ENCODE measurements around the gene HPS4. TPM values are rescaled to one million over a fixed set of nuclear protein-coding genes. Genes with fewer than 3 reads are reported as not detected.

The HPS4 gene
- total RNA-seq, 1 experiment from 2014 or later: 43.1 TPM

DNA sequence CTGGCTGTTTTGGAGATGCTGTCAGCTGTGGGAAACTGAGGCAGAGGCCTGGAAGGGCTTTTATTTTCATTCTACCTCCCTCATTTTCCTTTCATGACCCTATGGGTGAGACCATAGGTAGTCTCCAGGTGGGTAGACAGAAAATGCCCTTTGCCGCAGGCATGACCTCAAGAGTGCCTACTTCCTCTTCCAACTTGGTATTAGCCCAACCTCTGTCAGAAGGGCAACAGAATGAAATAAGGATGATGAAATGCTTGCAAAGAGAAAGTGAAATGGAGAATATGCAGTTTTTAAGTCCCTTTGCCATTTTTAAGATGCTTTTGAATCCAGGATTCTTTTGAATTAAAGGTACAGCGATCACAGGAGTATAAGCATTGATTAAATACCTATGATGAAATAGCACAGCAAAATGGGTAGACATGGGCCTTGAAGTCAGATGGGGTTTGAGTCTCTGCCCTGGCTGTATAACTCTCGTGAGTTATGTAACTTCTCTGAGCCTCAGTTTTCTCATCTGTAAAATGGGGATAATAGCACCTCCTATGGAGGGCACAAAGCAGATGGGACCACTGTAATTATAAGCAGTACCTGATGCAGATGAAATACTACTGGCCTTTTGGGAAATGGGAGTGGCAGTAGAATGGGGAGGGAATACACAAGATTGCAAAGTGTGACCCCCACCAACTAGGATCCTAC, 50.8 kb downstream of the HPS4 start:
- Histone ChIP-seq H3K36me3 (replicated peaks; ENCODE audit: control insufficient read depth, insufficient read depth, low read length) (no peaks in the 10 kb centered on the region; the same call in 1 of the 2 replicates), H3K4me3 (ENCODE audit: insufficient read depth, low read depth, low read length) (no peak overlapping the region), H3K27me3 (ENCODE audit: control insufficient read depth, insufficient read depth, low read length) (peaks cover 9% of the 10 kb centered on the region; the same call in 1 of the 2 replicates)
- DNase-seq: no peak

DNA sequence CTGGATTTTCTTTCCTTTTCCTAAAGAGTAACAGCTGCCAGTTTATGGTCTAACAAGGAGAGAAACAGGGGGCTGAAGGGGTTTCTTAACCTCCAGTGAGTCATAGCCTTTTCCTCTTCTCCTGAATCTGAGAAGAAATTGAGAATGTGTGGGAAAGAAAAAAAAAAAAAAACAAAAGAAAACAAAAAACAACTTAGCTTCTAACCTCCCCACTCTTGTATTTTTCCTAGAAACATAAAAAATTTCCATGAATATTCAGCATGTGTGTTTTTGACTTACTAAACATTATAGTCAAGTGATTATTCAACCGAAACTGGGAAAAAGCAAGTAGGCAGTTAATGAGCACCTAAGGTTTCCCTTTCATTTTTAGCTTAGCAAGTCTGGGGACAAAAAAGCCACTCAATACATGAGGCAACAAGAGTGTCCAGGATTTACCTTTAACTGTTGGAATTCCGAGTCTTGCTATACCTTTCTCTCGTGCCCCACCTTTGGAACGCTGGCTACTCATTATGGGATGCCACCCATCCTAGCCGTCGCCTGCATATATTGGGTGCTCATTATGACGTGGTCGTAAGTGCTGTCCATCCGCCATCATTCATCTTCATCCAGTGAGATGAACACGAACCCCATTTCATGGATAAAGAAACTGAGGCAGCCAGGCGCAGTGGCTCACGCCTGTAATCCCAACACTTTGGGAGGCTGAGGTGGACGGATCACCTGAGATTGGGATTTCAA, 52.2 kb downstream of the HPS4 start:
- no peak for DNase-seq
- Histone ChIP-seq H3K36me3 (replicated peaks; ENCODE audit: control insufficient read depth, insufficient read depth, low read length) (no peaks in the 10 kb centered on the region), H3K4me3 (ENCODE audit: insufficient read depth, low read depth, low read length) (no peak overlapping the region), H3K27me3 (ENCODE audit: control insufficient read depth, insufficient read depth, low read length) (peaks cover 9% of the 10 kb centered on the region; the same call in 1 of the 2 replicates)

DNA sequence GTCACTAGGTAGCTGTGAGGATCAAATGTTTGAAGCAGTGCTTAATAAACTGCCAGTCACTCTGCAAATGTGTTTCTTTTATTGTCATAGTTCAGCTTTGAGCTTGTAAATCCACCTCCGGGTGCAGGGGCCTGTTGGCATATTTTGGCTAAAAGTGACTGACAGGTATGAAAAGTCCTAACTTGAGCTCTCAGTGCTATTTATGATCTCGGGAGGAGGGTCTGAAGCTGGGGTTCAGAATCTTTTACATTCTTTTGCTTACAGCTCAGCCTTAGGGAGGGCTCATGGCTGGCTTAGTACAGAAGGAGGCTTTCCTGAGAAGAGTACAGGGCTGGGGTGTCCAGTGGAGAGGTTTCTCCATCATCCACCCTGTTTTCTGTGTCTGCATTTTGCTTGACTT, 53.0 kb downstream of the HPS4 start:
- Histone ChIP-seq H3K36me3 (replicated peaks; ENCODE audit: control insufficient read depth, insufficient read depth, low read length) (no peaks in the 10 kb centered on the region), H3K4me3 (ENCODE audit: insufficient read depth, low read depth, low read length) (no peak overlapping the region), H3K27me3 (ENCODE audit: control insufficient read depth, insufficient read depth, low read length) (peaks cover 9% of the 10 kb centered on the region; the same call in 1 of the 2 replicates)
- no peak for DNase-seq

DNA sequence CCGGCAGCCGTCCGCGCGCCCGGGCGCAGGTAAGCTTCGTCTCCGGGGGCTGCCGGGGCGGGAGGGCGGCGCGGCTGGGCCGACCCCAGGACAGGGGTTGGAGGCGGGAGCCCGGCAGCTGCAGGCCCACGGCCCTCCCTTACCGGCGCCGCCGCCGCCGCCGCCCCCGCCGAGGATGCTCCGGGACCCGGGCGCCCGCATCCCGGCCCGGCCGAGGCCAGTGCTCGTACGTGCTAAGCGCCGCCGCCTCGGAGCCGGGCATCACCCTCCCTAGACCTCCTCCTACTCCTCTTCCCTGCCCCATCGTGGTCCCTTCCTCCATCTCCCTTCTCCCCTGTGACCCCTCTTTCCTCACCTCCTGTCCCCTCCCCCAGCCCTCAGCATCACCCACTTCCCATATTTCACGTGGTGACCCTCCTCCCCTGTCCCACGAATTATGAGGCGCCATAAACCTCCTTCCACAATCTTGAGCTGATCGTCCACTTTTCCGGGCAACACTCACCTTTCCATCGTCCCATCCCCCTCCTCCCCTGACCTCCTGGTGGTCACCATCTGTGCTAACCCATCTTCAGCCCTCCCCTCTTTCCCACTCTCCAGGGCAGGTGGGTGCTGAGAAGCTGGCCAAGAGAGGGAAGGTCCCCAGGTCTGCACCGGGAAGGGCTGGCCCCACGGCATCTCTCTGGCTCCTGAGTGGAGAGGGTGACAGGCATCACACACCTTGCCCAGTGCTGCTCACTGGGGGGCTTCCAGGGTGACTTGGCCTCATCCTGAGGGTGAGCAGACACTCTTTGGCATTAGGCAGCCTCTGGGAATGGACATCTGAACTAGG, 53.9 kb downstream of the HPS4 start:
- DNase-seq: peak; percentile 75
- H3K36me3 ChIP-seq (replicated peaks; ENCODE audit: control insufficient read depth, insufficient read depth, low read length): no peaks in the 10 kb centered on the region
- H3K4me3 ChIP-seq (ENCODE audit: insufficient read depth, low read depth, low read length): peak overlapping the region; percentile 49
- H3K27me3 ChIP-seq (ENCODE audit: control insufficient read depth, insufficient read depth, low read length): peaks cover 9% of the 10 kb centered on the region; the same call in 1 of the 2 replicates

DNA sequence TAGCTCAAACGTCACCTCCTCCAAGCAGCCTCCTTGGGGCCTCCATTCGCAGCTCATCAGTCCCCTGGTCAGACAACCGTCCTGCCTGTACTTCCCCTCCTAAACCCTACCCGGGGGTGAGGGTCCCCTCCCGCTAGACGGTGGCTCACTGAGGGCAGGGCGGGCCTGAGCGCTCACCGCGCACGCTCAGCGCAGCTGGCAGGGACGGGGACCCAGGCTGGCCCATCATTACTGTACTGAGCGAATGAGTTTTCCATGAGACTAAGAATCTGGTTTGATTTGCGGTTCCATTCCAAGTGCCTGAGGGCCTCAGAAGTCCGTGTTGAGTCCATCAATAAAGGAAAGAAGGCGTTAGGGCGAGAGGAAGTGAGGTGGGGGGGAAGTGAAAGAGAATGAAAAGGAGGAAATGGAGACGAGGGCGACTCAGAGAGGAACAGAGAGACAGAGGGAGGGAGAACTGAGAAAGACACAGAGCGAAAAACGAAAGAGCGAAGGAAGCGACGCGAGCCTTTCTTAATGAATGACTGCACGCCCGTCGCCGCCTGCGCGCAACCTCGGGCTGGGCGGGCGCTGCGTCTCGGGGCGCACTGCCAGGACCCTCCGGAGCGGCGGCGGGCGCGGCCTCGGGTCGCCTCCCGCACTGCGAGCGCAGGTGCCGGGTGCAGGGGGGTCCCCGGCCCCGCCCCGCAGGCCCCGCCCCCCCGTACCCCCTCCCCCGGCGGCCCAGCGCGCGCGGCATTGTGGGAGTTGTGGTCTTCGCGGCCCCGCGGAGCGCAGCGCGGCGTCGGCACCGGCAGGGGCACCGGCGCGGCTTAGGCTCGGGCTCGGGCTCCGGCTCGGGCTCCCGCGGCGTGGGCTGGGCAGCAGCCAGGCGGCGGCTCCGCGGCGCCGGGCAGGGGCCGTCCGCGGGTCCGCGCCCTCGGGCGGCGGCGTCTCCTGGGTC, 54.8 kb downstream of the HPS4 start, which contains the start of gene ASPHD2:
Gene ASPHD2 (plus strand): TSS at position 746 of the 943 bp plus-strand sequence. CDS start 4,356 bp downstream, outside the sequence.
- peak; percentile 98 for DNase-seq
- Histone ChIP-seq H3K36me3 (replicated peaks; ENCODE audit: control insufficient read depth, insufficient read depth, low read length) (no peaks in the 10 kb centered on the region), H3K27me3 (ENCODE audit: control insufficient read depth, insufficient read depth, low read length) (peaks cover 9% of the 10 kb centered on the region; the same call in 1 of the 2 replicates)

DNA sequence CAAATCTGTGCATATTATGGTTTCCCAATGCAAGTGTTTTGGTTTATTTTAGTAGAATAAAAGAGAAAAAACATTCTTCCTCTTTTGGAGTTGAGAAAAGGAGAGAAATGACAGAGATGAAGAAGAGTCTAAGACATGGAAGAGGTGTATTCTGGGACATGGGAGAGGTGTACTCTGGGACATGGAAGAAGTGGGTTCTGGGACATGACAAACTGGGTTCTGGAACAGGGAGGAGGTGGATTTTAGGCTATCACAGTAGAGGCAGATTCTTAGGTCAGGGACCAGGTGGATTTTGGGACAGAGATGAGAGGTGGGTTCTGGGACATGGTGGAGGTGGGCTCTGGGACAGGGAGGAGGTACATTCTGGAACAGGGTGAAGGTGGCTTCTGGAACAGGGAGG, 56.7 kb downstream of the HPS4 start:
- DNase-seq: no peak
- Histone ChIP-seq H3K4me3 (ENCODE audit: insufficient read depth, low read depth, low read length) (no peak overlapping the region), H3K36me3 (replicated peaks; ENCODE audit: control insufficient read depth, insufficient read depth, low read length) (no peaks in the 10 kb centered on the region), H3K27me3 (ENCODE audit: control insufficient read depth, insufficient read depth, low read length) (peaks cover 9% of the 10 kb centered on the region; the same call in 1 of the 2 replicates)

More for the DNA sequence above, 54.8 kb downstream of the HPS4 start, which contains the start of gene ASPHD2:
- H3K4me3 ChIP-seq (ENCODE audit: insufficient read depth, low read depth, low read length): peak within 1 kb of the TSS; percentile 78

DNA sequence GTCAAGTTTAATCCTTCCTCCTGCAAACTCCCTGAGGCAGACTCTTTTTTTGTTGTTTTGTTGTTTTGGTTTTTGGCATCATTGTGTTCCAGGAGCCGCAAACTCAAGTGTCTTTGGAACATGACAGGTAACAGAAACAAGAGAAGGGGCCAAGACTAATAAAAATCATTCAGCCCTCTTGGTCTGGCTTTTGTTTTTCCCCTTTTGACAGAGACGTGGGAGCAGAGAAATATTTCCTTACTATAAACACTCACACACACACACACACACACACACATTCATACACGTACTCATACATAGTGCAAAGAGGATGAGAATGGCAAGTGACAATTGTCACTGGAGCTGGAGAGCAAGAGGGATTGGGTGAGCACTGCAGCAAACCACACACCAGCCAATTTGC, 65.0 kb downstream of the HPS4 start:
- no peak overlapping the region for H3K4me3 ChIP-seq (ENCODE audit: insufficient read depth, low read depth, low read length)
- H3K27me3 ChIP-seq (ENCODE audit: control insufficient read depth, insufficient read depth, low read length): no peaks in the 10 kb centered on the region
- no peak for DNase-seq
- H3K36me3 ChIP-seq (replicated peaks; ENCODE audit: control insufficient read depth, insufficient read depth, low read length): no peaks in the 10 kb centered on the region

DNA sequence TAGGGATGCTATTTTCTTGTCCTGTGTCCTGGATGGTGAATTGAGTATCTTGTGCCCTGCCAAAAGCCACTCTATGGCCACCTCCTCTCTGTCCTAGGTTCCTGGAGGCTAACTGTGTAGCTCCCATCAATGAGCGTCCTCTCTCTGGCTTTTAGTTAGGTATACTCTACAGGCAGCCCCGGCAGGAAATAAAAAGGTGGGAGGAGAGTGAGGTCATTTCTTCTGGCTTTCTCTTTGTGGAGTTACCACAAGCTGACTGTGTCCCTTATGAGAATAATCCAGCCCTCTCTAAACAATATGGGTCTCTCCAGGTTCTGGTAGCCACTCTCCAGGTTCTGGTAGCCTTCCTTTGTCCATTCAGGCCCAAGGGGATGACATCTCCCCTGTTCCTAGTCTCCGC, 66.2 kb downstream of the HPS4 start:
- Histone ChIP-seq H3K36me3 (replicated peaks; ENCODE audit: control insufficient read depth, insufficient read depth, low read length) (no peaks in the 10 kb centered on the region), H3K4me3 (ENCODE audit: insufficient read depth, low read depth, low read length) (no peak overlapping the region), H3K27me3 (ENCODE audit: control insufficient read depth, insufficient read depth, low read length) (no peaks in the 10 kb centered on the region)
- no peak for DNase-seq

DNA sequence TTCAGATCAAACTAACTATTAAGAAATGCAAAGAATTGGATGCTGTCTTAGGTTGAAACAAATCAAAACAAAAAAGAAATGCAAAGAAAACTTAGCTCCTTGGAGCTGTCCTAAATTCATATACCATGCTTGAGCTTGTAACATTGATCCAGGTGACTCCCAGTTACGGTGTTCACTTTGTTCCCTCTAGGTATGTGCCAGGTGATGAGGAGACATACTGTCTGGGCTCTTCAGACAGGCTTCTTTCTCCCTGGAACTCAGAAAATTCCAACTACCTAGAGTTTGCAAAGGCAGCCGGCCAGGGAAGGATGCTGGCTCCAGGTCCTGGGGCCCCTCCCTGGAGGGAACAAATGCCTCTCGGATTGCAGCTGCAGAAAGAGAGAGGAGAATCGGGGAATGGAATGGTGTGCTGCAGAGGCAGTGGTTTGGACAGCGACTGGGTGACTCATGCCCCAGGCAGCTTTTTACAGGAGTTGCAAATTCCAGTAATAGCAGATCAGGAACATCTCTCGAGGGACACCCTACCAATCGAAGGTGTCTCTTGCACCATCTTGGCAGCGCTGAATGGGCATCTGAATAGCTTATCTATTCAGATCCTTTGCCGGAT, 66.8 kb downstream of the HPS4 start:
- no peaks in the 10 kb centered on the region for H3K36me3 ChIP-seq (replicated peaks; ENCODE audit: control insufficient read depth, insufficient read depth, low read length)
- H3K27me3 ChIP-seq (ENCODE audit: control insufficient read depth, insufficient read depth, low read length): no peaks in the 10 kb centered on the region
- H3K4me3 ChIP-seq (ENCODE audit: insufficient read depth, low read depth, low read length): no peak overlapping the region
- peak; percentile 58 for DNase-seq

DNA sequence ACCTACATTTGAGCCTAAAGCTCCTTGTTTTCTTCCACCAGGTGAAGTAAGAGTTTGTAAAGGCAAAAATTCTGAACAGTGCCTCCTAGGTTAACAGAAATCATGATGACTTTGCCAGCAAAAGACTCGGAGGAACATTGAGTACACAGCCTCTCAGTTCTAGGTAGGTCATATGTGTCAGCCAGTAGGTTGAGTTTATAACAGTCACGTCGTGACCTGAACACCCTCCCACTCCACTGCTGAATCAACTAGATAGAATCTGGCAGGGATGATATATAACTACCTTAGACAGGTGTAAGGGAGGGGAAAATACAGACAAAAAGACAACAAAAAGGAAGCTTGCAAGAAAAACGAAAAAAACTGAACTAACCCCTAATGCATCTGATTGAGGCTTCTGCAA, 67.3 kb downstream of the HPS4 start:
- no peak for DNase-seq

DNA sequence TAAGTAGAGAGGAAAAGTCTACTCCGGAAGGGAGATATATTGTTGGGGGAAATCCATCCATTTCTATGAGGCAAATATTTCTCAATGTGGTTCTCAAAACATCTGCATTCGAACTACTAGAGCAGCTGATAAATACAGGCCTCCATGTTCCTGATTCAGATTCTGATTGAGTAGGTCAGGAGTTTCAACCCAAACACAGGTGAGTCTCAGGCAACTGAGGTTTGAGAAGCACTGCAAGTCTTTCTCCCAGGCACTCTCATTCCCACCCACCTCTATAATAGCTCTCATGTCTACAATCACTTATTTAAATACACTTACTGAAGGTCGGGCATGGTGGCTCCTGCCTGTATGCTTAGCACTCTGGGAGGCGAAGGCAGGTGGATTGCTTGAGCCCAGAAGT, 69.2 kb downstream of the HPS4 start:
- Histone ChIP-seq H3K36me3 (replicated peaks; ENCODE audit: control insufficient read depth, insufficient read depth, low read length) (no peaks in the 10 kb centered on the region), H3K4me3 (ENCODE audit: insufficient read depth, low read depth, low read length) (no peak overlapping the region), H3K27me3 (ENCODE audit: control insufficient read depth, insufficient read depth, low read length) (no peaks in the 10 kb centered on the region)
- no peak for DNase-seq

More for the DNA sequence above, 67.3 kb downstream of the HPS4 start:
- no peaks in the 10 kb centered on the region for H3K36me3 ChIP-seq (replicated peaks; ENCODE audit: control insufficient read depth, insufficient read depth, low read length)
- H3K27me3 ChIP-seq (ENCODE audit: control insufficient read depth, insufficient read depth, low read length): no peaks in the 10 kb centered on the region
- no peak overlapping the region for H3K4me3 ChIP-seq (ENCODE audit: insufficient read depth, low read depth, low read length)

DNA sequence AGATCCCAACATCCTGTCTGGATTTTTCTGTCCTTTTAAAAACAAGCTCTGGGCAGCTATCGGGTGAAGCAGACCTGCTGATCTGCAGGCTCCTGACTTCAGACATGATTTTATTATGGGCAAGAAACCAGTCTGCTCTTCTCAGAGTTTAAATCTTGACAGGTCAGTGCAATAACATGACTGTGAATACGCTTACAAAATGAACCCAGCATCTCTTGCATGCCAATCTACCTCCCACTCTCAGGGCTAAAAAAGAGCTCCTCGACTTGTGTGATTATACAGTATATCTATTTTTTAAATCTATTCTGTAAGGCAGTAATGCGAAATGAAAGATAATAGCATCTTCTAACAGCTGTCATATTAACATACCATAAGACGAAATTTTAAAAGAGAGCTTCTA, 73.2 kb downstream of the HPS4 start:
- H3K27me3 ChIP-seq (ENCODE audit: control insufficient read depth, insufficient read depth, low read length): no peaks in the 10 kb centered on the region
- no peak overlapping the region for H3K4me3 ChIP-seq (ENCODE audit: insufficient read depth, low read depth, low read length)
- no peaks in the 10 kb centered on the region for H3K36me3 ChIP-seq (replicated peaks; ENCODE audit: control insufficient read depth, insufficient read depth, low read length)
- no peak for DNase-seq

DNA sequence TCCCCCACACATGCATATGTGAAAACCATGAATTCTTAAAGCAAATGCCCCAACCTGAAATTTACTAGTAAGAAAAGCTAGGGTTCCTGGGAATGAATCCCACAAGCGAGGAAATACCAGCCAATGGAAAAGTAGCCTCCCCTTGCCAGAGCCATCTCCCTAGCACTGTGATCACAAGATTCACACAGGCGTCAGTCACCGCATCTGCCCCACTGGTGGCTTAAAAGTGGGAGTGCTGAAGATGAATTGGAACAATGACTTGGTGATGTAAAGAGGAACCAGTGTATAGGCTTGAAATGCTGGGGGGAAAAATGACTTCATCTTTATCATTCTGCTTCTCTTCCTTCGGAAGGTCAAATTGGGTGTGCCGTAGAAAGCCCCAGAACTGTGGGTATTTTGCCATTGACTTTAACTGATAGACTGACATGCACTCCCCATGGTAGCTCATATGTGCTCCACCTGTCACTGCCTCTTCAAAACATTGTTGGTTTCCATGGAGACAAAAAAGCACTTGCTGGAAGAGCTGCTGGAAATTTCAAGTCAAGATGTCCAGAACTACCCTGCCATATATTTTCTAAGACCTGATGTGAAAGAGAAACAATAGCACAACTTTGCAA, 73.8 kb downstream of the HPS4 start:
- Histone ChIP-seq H3K4me3 (ENCODE audit: insufficient read depth, low read depth, low read length) (no peak overlapping the region), H3K36me3 (replicated peaks; ENCODE audit: control insufficient read depth, insufficient read depth, low read length) (no peaks in the 10 kb centered on the region), H3K27me3 (ENCODE audit: control insufficient read depth, insufficient read depth, low read length) (no peaks in the 10 kb centered on the region)
- DNase-seq: no peak

All from H7 (cell line).